HepG2 (cell line): Measurements from ENCODE around the gene ARL6IP4. TPM values are rescaled to one million over a fixed set of nuclear protein-coding genes. Genes with fewer than 3 reads are reported as not detected.

Source experiments
- ATAC-seq: fragments of 200-7000 bp; cut with Tn5 transposase; 3 replicates; pipeline ENCODE4 v1.9.1; 2020; ENCODE audit warnings: mild to moderate bottlenecking, moderate library complexity
- BruUV-seq: library from RNA; stranded (reverse); fragments of 400-500 nt; replicated peaks from 2 replicates; lab custom pipeline; 2021; lab: Mats Ljungman, UMichigan
- CTCF ChIA-PET: fragments of 300-600 bp; formaldehyde crosslinking; extraction: SDS; loops from one replicate; lab custom pipeline; 2021; ENCODE audit warnings: low total read pairs, inconsistent platforms, low intra/inter-chr PET ratio; lab: Yijun Ruan, JAX
- POLR2A ChIA-PET: fragments of 350-600 bp; sonication (Branson Sonifier 250); formaldehyde crosslinking; loops from one replicate; lab custom pipeline; 2020; ENCODE audit warnings: antibody characterized with exemption, inconsistent platforms; lab: Yijun Ruan, JAX
- DNase-seq: peaks from one replicate; pipeline ENCODE4 v3.0.0-alpha.2; 2015; ENCODE audit warnings: low spot score
- FAIRE-seq: peaks from 3 replicates; lab custom pipeline; 2011; peaks lifted over from hg19 to GRCh38; lab: Jason Lieb, UNC
- H2AFZ ChIP-seq: one replicate; pipeline ENCODE4 v1.6.1; 2011; ENCODE audit warnings: low read length, inconsistent platforms
- H3K27ac ChIP-seq: fragments of 300-600 bp; 3 replicates; pipeline ENCODE4 v1.8.0; 2011; ENCODE audit warnings: mixed run types, mild to moderate bottlenecking, mixed read lengths, low read length, inconsistent platforms; ENCODE audit not compliant: insufficient read depth; ENCODE audit errors: extremely low read length
- H3K27me3 ChIP-seq, 2 experiments: fragments of 200-600 bp in 1 of 2; 2 replicates in 1 of 2; 3 replicates in 1 of 2; pipeline versions ENCODE4 v1.6.0 to v1.8.0; 2011; ENCODE audit warnings: low read length in 2 of 2, mild to moderate bottlenecking in 2 of 2, moderate library complexity in 2 of 2, inconsistent platforms in 1 of 2; ENCODE audit not compliant: insufficient read depth in 2 of 2, control insufficient read depth in 1 of 2
- H3K36me3 ChIP-seq, 2 experiments: fragments of 200-600 bp in 1 of 2; replicated peaks in 1 of 2; 2 replicates in 1 of 2; 3 replicates in 1 of 2; pipeline versions ENCODE4 v1.5.1 to v1.8.0; 2011; ENCODE audit warnings: low read length in 2 of 2, inconsistent platforms in 1 of 2; ENCODE audit not compliant: insufficient read depth in 2 of 2, control insufficient read depth in 1 of 2
- H3K4me1 ChIP-seq: 2 replicates; pipeline ENCODE4 v1.5.1; 2012; ENCODE audit warnings: low read length, inconsistent platforms; ENCODE audit not compliant: insufficient read depth
- H3K4me2 ChIP-seq: 2 replicates; pipeline ENCODE4 v1.6.0; 2011; ENCODE audit warnings: low read depth, low read length, inconsistent platforms
- H3K4me3 ChIP-seq, 3 experiments: fragments of 200-600 bp in 1 of 3; sonication (generic), shearing (Covaris generic) in 1 of 3; replicated peaks in 1 of 3; 2 replicates each; pipeline ENCODE4 v1.5.1; 2011 to 2016; ENCODE audit warnings: low read length in 3 of 3, inconsistent platforms in 2 of 3, low read depth in 2 of 3, mild to moderate bottlenecking in 2 of 3, control low read depth in 1 of 3, mixed read lengths in 1 of 3; ENCODE audit not compliant: insufficient read depth in 1 of 3
- H3K79me2 ChIP-seq: one replicate; pipeline ENCODE4 v1.6.1; 2011; ENCODE audit warnings: low read length, inconsistent platforms; ENCODE audit not compliant: insufficient read depth
- H3K9ac ChIP-seq: 2 replicates; pipeline ENCODE4 v1.6.0; 2011; ENCODE audit warnings: mild to moderate bottlenecking, low read depth, low read length, inconsistent platforms; ENCODE audit not compliant: insufficient read depth
- H3K9me3 ChIP-seq: 2 replicates; pipeline ENCODE4 v1.5.1; 2012; ENCODE audit warnings: mild to moderate bottlenecking, low read length
- H4K20me1 ChIP-seq: 2 replicates; pipeline ENCODE4 v1.6.0; 2011; ENCODE audit warnings: inconsistent platforms, mild to moderate bottlenecking, low read length, moderate library complexity; ENCODE audit not compliant: insufficient read depth
- GPBP1L1 ChIP-seq: sonication (generic); formaldehyde crosslinking; IDR thresholded peaks from 2 replicates; pipeline ENCODE4 v1.5.0; 2020; ENCODE audit warnings: mild to moderate bottlenecking, missing genetic modification reagents
- WGBS: methylation state at CpG from one replicate; pipeline ENCODE4 v1.1.6; 2017; ENCODE audit warnings: low lambda C conversion rate; 5-methylcytosine and 5-hydroxymethylcytosine counted together
- in situ Hi-C: cut with HindIII; loops from 2 replicates; pipeline ENCODE4 v1.10.0; 2017; ENCODE audit warnings: low pct_unique_long_range_greater_than_20kb; ENCODE audit not compliant: extremely low pct_ligation_motif_present
- intact Hi-C: fragments of 100-400 bp; cut with micrococcal nuclease; formaldehyde crosslinking; loops from one replicate; pipeline ENCODE4 v1.10.0; 2022; ENCODE audit not compliant: unreplicated experiment
- polyA plus RNA-seq, 8 experiments: library from polyadenylated mRNA; depleted of rRNA in 3 of 8; stranded (reverse) in 7 of 8; unstranded in 1 of 8; fragments of >200 nt; fragmentation: Illumina TruSeq in 4 of 8; extraction: Trizol in 4 of 8; gene quantifications; 2 replicates each; pipeline versions ENCODE4 v1.2.1 to v1.2.3, GENCODE V29; 2011 to 2016; ENCODE audit warnings: low read depth in 4 of 8, missing spikeins in 1 of 8, mixed read lengths in 1 of 8; ENCODE audit not compliant: insufficient read depth in 1 of 8
- total RNA-seq, 5 experiments: library from RNA; depleted of rRNA; stranded (reverse); fragments of >200 nt; fragmentation: Illumina TruSeq; extraction: Trizol; gene quantifications; 2 replicates each; pipeline ENCODE4 v1.2.3, GENCODE V29; 2016; ENCODE audit warnings: low read depth in 1 of 5
- TF ChIP-seq, protein P1 (sequence below): sonication (generic); formaldehyde crosslinking; IDR thresholded peaks from 2 replicates; pipeline ENCODE4 v1.4.0; 2020; ENCODE audit warnings: mild to moderate bottlenecking, low read depth, missing genetic modification reagents

ARL6IP4 gene
- total and polyA plus RNA-seq, 2 of the 13 experiments (the other 11 are each of a cell fraction or from before 2014, with no cell fraction given): 155 to 220 TPM

DNA sequence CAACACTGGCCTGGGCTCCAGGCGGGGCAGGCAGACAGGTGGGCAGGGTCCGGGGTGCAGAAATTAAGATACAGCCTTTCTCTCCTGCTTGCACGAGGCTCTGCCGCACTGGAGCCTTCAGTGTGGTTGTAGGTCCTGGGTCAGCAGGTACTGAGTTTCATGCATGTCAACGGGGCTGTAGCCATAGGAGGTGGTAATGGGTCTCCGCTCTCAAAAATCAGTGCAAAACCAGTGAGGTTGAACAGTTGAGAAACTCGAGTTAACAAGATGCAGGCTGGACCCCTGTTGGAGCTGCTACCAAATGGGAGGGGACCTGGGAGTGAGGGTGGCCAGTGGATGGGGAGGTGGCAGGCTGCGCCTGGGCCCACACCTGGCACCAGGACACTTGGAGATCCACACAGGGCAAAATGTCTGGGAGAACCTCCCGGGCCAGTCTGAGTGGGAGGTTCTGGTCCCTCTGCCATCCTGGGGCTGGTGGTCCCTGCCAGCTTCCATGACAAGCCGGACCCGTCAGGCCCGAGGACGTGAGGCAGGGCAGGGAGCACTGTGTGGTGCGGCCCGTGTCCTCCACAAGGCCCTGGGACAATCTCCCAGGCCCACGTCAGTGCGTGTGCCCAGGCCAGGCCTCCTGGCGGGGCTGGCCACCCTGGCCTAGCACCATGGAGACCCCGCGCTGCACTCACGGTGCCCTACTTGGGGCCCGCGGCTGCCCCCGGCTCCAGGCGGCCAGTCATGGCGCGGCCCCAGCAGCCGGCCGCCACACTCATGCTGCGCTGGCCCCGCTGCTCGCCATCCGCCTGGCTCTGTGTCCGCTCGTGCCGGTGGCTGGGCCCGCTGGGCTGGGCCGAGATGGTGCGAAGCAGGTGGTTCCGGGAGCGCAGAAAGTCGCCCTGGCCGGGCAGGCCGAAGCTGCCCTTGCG lies 5.1 kb downstream of the ARL6IP4 start:
- no TSS peak for BruUV-seq
- ChIA-PET CTCF (no interaction called here), POLR2A (interaction anchor here (1.2 to 5.0 kb wide), 4 partner anchors 11 to 247 kb away, joined by 4 to 49 read pairs (median 26); partner anchors contain the start of genes MPHOSPH9, MTRFR and OGFOD2)
- DNase-seq (no peak), FAIRE-seq (no peak), ATAC-seq (no peak)
- WGBS: 88% methylated on average over 6 of the region's 45 CpGs
- Histone ChIP-seq H3K4me3 (no peak overlapping the region), H3K36me3 (peaks cover 7 to 12% of the 10 kb centered on the region in 2 experiments; a peak in 4 of 5 replicates), H3K4me2 (no peak overlapping the region), H3K4me1 (peaks cover 42% of the 10 kb centered on the region), H2AFZ (no peak overlapping the region), H3K79me2 (peaks cover 19% of the 10 kb centered on the region), H3K9me3 (no peaks in the 10 kb centered on the region), H3K27ac (peak overlapping the region; percentile 93), H3K9ac (peak overlapping the region; percentile 64), H4K20me1 (no peaks in the 10 kb centered on the region), H3K27me3 (no peaks in the 10 kb centered on the region; a peak in 1 of 5 replicates)
- intact Hi-C loops: loop anchor here (2.0 kb wide), 1 partner anchor 37 kb away; no protein-coding TSS in a partner anchor
- TF ChIP-seq, protein P1, sequence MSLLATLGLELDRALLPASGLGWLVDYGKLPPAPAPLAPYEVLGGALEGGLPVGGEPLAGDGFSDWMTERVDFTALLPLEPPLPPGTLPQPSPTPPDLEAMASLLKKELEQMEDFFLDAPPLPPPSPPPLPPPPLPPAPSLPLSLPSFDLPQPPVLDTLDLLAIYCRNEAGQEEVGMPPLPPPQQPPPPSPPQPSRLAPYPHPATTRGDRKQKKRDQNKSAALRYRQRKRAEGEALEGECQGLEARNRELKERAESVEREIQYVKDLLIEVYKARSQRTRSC: 0 out of 2 replicates have a peak, but pooled peaks have one; percentile 2
- TF ChIP-seq GPBP1L1: no peak
- in situ Hi-C loops: no loop called here
